T-helper 2 cell treated with Interferon-gamma antibody and Interleukin-4, amounts not matched to agents 5 μg/mL and 100 μg/mL, for 36 hours (primary cell): ENCODE results near the gene DCLK2.
"Not testable (repeated sequence)": the region's sequence is repeated elsewhere in the genome, so short reads cannot be mapped to it uniquely, and the experiment has no call there.

Experiments
- DNase-seq: peaks from one replicate; pipeline ENCODE4 v3.0.0; 2021; ENCODE audit warnings: low spot score
- H3K27ac Mint-ChIP-seq: one replicate; pipeline ENCODE4 v1.8.0; 2021; ENCODE audit warnings: mild to moderate bottlenecking, mixed read lengths
- H3K27me3 Mint-ChIP-seq: one replicate; pipeline ENCODE4 v1.8.0; 2021; ENCODE audit warnings: low read depth, mixed read lengths
- H3K36me3 Mint-ChIP-seq: one replicate; pipeline ENCODE4 v1.8.0; 2021; ENCODE audit warnings: low read depth, mixed read lengths
- H3K4me1 Mint-ChIP-seq: one replicate; pipeline ENCODE4 v1.8.0; 2021; ENCODE audit warnings: low read depth, mixed read lengths
- H3K4me3 Mint-ChIP-seq: one replicate; pipeline ENCODE4 v1.8.0; 2022; ENCODE audit warnings: mild to moderate bottlenecking, moderate library complexity, mixed read lengths
- H3K9me3 Mint-ChIP-seq: one replicate; pipeline ENCODE4 v1.8.0; 2021; ENCODE audit warnings: mixed read lengths

Gene DCLK2

DNA sequence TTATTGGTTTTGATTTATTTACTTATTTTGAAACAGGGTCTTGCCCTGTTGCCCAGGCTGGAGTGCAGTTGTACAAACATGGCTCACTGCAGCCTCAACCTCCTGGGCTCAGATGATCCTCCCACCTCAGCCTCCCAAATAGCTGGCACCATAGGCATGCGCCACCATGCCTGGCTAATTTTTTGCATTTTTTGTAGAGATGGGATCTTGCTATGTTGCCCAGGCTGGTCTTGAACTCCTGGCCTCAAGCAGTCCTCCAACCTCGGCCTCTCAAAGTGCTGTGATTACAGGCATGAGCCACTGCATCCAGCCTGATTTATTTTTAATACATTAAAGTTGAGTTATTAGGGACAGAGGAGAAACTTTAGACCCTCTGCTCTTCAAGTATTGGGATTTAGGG is 83.8 kb downstream of the DCLK2 start:
- H3K4me3 Mint-ChIP-seq, H3K9me3 Mint-ChIP-seq, H3K27ac Mint-ChIP-seq, H3K4me1 Mint-ChIP-seq, DNase-seq, H3K27me3 Mint-ChIP-seq, H3K36me3 Mint-ChIP-seq: not testable (repeated sequence)

DNA sequence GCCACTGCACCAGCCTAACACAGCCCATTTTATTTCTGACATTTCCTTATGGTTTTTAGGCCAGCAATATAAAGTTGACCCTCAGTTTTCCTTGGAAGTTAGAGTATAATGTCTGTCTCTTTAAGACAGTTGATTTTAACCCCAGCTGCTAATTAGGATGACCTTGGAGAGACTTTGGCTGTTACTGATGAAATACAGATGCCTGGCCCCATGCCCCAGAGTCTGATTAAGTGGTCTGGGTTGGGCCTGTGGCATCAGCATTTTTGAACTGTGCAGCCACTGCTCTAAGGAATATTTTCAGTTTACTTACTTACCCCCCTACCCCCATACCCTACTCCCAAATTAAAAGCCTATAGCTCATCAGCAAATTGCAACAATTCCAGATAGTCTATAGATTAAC is 85.8 kb downstream of the DCLK2 start:
- DNase-seq, result no peak
- no peaks in the 10 kb centered on the region for H3K9me3 Mint-ChIP-seq

DNA sequence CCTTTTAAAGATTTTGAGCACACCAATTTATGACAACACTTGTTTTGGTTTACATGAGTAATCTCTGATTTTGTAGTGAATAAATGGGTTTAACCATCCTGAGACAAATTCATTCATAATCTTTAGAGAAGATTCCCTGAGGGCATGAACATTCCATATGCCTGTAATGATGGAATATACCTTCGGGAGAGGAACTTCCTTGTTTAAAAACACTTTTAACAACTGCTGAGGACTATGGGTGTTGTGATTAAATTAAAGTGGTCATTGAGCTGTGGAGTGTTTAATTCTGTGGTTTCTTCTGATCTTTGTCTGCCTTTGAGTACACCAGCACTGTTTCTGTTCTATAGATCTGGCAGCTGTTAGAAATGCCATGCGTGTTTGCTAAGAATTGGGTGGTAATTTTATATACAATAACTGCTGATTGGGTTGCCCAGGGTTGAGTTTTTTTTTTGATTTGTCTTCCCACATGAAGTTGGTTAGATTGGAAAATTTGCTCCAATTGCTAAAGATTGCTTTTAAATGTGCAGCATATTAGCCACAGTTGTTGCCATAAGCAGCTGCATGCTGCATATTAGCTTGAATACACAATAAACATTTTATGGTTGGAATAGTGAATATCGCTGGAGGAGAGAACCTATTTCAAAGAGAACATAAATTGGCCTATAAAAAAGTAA is 86.8 kb downstream of the DCLK2 start:
- Mint-ChIP-seq H3K9me3 (no peaks in the 10 kb centered on the region), H3K27me3 (peaks cover 4% of the 10 kb centered on the region), H3K4me3 (no peak overlapping the region), H3K36me3 (no peaks in the 10 kb centered on the region), H3K4me1 (no peaks in the 10 kb centered on the region), H3K27ac (no peak overlapping the region)
- no peak for DNase-seq

More for the DNA sequence above, 85.8 kb downstream of the DCLK2 start:
- H3K27me3 Mint-ChIP-seq, result peaks cover 4% of the 10 kb centered on the region
- no peaks in the 10 kb centered on the region for H3K4me1 Mint-ChIP-seq
- no peak overlapping the region for H3K27ac Mint-ChIP-seq
- H3K4me3 Mint-ChIP-seq, result no peak overlapping the region
- no peaks in the 10 kb centered on the region for H3K36me3 Mint-ChIP-seq

DNA sequence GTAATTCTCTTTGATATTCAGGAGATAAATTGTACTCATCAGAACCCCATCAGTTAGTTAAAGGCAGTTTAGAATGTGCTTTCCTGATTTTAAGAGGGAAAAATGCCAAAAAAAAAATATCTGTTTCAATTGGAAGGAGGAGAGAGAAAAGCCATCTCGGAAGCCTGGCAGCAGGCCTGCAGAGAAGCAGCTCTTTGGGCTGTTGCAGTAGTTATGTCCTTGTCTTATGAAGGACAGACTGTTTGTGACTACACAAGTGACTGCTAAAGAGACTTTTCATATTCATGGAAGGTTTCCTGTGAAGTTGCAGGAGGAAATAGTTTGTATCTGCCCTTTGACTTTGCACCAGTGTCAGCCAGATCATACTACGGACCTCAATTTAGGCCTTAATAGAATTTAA is 88.8 kb downstream of the DCLK2 start:
- H3K36me3 Mint-ChIP-seq, result no peaks in the 10 kb centered on the region
- no peak overlapping the region for H3K4me3 Mint-ChIP-seq
- no peaks in the 10 kb centered on the region for H3K9me3 Mint-ChIP-seq
- H3K27me3 Mint-ChIP-seq, result no peaks in the 10 kb centered on the region
- H3K4me1 Mint-ChIP-seq, result no peaks in the 10 kb centered on the region
- no peak overlapping the region for H3K27ac Mint-ChIP-seq
- DNase-seq, result no peak

DNA sequence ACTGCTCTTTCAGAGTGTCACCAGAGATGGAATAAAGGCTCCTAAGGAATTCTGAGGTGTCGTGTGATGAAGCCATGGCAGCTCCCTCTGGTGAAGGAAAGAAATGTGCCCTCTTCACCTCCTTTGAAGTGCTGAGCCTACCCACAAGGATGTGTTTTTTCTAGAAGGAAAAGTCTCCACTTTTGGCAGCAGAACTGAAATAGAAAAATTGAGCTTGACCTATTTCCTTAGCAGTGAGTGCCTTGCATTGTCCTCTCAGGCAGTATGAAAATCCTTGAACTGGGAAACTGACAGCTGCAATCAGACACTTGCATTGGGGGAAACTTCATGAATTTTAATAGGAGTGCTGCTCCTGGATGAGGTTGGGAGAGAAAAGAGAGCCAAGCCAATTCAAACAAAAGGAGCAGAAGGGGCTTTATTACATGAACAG is 95.2 kb downstream of the DCLK2 start:
- no peak overlapping the region for H3K27ac Mint-ChIP-seq
- no peaks in the 10 kb centered on the region for H3K27me3 Mint-ChIP-seq
- no peak overlapping the region for H3K4me3 Mint-ChIP-seq
- no peaks in the 10 kb centered on the region for H3K9me3 Mint-ChIP-seq
- DNase-seq, result no peak
- H3K36me3 Mint-ChIP-seq, result no peaks in the 10 kb centered on the region
- no peaks in the 10 kb centered on the region for H3K4me1 Mint-ChIP-seq

DNA sequence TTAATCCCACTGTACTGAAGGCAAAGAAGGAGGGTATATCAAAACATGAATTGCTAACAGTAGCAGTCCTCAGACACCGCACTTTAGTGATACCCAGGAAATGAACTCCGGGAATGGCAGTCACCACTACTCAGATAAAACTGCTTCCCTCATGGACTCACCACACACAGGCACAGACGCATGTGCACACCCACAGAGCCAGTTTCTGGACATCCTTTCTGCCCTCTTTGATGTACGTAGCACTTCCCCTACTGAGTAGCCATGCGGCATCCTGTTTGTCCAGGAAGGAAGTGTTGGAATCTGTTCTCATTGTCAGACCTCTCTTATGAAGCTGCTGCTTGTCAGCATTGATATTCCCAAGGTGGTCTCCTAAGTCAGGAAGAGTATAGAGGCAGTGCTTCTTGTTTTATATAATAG is 95.7 kb downstream of the DCLK2 start:
- Mint-ChIP-seq H3K36me3 (no peaks in the 10 kb centered on the region), H3K9me3 (no peaks in the 10 kb centered on the region)

DNA sequence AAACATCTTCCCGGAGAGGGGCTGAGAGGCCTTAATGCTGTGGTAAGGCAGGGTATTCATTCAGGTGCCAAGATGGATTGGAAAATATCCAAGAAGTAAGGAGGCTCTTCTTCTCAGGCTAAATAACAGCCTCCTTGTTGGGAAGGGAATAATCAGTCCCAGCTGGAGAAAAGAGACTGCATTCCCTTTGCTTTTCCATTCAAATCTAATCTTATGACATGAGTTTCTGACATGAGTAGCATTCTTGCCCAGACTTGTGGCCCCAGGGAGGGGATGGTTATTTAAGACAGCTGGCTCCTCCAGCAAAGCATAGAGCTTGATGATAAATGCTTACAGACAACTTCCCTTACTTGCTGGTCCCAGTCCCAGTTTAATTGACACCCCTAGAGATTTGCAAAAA is 98.3 kb downstream of the DCLK2 start:
- Mint-ChIP-seq H3K27ac (no peak overlapping the region), H3K9me3 (no peaks in the 10 kb centered on the region), H3K36me3 (no peaks in the 10 kb centered on the region), H3K27me3 (peaks cover 5% of the 10 kb centered on the region), H3K4me1 (no peaks in the 10 kb centered on the region), H3K4me3 (no peak overlapping the region)
- DNase-seq, result no peak

More for the DNA sequence above, 95.7 kb downstream of the DCLK2 start:
- no peak for DNase-seq
- Mint-ChIP-seq H3K4me1 (no peaks in the 10 kb centered on the region), H3K27ac (no peak overlapping the region), H3K27me3 (no peaks in the 10 kb centered on the region), H3K4me3 (no peak overlapping the region)

DNA sequence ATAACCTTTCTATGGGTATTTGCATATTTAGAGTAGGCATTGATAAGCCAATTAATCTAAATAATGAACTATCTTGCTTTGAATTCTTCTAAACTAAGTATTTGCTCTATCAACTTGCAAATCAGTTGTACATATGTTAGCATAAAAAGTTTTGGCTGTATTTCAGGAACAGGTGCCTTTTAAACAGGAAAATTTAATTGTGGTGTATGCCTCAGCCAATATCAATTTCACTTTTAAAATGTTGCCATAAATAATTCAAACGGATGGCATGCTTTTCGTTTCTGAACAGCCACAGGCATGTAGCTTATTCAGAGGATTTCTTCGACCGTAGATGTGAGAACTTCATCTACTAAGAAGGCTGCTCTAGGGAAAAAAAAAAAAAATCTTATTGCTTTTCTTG is 99.9 kb downstream of the DCLK2 start:
- no peaks in the 10 kb centered on the region for H3K9me3 Mint-ChIP-seq
- no peak overlapping the region for H3K4me3 Mint-ChIP-seq
- no peak overlapping the region for H3K27ac Mint-ChIP-seq
- H3K36me3 Mint-ChIP-seq, result no peaks in the 10 kb centered on the region
- H3K27me3 Mint-ChIP-seq, result peaks cover 5% of the 10 kb centered on the region
- no peak for DNase-seq
- no peaks in the 10 kb centered on the region for H3K4me1 Mint-ChIP-seq

DNA sequence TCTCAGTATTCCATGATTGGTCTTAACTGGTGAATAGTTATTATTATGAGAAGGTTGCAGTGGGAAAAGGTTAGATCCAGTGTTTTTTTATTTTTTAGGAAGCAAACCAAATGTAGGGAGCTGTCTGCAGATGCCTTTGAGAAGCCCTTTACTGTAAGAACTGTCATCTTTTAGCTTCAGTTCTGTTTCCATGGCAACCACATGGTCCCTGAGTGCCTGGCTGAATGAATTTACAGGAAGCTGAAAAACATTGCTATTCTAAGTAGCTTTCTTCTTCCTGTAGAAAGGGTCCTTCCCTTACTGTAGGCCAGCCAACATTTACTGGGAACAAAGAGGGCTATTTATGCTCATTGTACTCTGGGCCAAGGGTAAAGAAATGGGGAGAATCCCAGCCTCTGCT is 103.3 kb downstream of the DCLK2 start:
- DNase-seq, result no peak
- no peaks in the 10 kb centered on the region for H3K9me3 Mint-ChIP-seq
- H3K4me1 Mint-ChIP-seq, result no peaks in the 10 kb centered on the region
- no peaks in the 10 kb centered on the region for H3K36me3 Mint-ChIP-seq
- H3K27ac Mint-ChIP-seq, result no peak overlapping the region
- H3K27me3 Mint-ChIP-seq, result peaks cover 5% of the 10 kb centered on the region
- H3K4me3 Mint-ChIP-seq, result no peak overlapping the region

DNA sequence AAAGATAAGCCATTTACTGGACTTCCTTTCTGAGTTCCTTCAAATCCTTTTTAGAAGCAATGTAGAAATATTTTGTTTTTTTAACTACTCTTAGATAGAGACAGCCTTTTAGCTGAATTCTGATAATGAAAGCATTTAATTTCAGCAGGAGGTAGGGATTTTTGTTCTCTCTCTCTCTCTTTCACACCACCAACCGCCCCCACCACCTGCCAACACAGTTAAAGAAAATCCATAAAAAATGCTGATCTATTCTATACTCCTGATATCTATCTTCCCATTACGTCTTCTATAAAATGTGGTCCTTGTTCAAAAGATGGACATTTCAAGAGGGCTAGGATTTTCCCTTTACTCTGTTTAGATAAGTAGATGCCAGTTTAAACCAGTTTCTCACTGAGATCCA is 104.5 kb downstream of the DCLK2 start:
- H3K27me3 Mint-ChIP-seq, result peaks cover 5% of the 10 kb centered on the region
- no peak overlapping the region for H3K4me3 Mint-ChIP-seq
- H3K9me3 Mint-ChIP-seq, result no peaks in the 10 kb centered on the region
- no peaks in the 10 kb centered on the region for H3K4me1 Mint-ChIP-seq
- no peak overlapping the region for H3K27ac Mint-ChIP-seq
- DNase-seq, result no peak
- no peaks in the 10 kb centered on the region for H3K36me3 Mint-ChIP-seq

DNA sequence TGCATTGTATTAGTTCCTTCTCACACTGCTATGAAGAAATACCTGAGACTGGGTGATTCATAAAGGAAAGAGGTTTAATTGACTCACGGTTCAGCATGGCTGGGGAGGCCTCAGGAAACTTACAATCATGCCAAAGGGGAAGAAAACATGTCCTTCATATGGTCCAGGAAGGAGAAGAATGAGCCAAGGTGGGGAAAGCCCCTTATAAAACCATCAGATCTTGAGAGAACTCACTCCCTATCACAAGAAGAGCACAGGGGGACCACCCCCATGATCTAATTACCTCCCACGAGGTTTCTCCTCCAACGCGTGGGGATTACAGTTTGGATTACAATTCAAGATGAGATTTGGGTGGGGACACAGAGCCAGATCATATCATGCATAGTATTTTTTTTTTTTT is 106.8 kb downstream of the DCLK2 start:
- not testable (repeated sequence) for H3K9me3 Mint-ChIP-seq, H3K27ac Mint-ChIP-seq

DNA sequence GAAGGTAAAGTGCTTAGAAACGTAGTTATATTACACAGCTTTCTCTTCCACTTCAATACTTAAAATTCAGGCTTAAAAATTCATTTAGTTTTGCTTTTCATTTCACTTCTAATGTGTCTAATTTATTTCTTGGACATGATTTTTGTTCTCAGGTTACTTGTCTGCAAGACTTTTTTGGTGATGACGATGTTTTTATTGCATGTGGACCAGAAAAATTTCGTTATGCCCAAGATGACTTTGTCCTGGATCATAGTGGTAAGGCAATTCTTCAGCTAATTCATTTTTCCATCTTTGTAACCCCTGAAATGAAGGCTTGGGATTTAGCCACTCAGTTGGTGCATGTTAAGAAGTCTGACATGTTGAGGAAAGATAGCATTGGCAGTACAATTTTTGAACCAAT is 114.7 kb downstream of the DCLK2 start:
- Mint-ChIP-seq H3K9me3 (no peaks in the 10 kb centered on the region), H3K27ac (no peak overlapping the region), H3K27me3 (peaks cover 3% of the 10 kb centered on the region), H3K36me3 (no peaks in the 10 kb centered on the region), H3K4me1 (no peaks in the 10 kb centered on the region), H3K4me3 (no peak overlapping the region)
- no peak for DNase-seq

More for the DNA sequence above, 106.8 kb downstream of the DCLK2 start:
- not testable (repeated sequence) for DNase-seq, H3K4me3 Mint-ChIP-seq, H3K36me3 Mint-ChIP-seq, H3K4me1 Mint-ChIP-seq, H3K27me3 Mint-ChIP-seq

DNA sequence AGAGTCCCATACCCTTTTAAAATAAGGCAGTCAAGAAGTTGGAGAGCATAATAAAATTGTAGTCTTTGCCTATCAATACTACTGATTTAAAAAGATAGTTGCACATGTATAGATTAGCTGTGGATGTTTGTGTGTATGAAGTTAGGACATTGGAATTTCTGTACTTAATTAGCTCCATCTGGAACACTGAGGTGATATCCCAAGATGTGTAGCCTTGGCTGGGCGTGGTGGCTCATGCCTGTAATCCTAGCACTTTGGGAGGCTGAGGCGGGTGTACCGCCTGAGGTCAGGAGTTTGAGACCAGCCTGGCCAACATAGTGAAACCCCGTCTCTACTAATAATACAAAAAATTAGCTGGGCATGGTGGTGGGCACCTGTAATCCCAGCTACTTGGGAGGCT is 119.0 kb downstream of the DCLK2 start:
- not testable (repeated sequence) for H3K9me3 Mint-ChIP-seq, H3K4me3 Mint-ChIP-seq, H3K27ac Mint-ChIP-seq, H3K4me1 Mint-ChIP-seq, H3K27me3 Mint-ChIP-seq, DNase-seq, H3K36me3 Mint-ChIP-seq

DNA sequence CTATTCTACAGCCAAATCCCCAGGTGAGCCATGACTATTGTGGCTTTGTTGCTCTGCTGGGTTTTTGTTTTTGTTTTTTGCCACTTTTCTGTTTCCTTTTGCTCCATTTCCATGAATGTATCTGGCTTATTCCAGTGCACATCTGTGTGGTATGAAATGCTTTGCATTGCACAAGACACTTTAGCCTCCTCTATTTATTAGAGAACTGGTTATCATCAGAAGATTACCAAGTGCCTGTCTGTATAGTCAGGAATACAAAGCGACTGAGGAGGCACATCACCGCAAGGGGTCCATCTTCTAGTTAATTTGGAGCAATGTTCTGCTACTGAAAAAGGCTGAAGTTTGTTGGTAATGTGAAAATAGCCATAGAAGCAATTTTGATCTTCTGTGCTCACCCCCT is 120.8 kb downstream of the DCLK2 start:
- Mint-ChIP-seq H3K9me3 (no peaks in the 10 kb centered on the region), H3K4me1 (no peaks in the 10 kb centered on the region)

DNA sequence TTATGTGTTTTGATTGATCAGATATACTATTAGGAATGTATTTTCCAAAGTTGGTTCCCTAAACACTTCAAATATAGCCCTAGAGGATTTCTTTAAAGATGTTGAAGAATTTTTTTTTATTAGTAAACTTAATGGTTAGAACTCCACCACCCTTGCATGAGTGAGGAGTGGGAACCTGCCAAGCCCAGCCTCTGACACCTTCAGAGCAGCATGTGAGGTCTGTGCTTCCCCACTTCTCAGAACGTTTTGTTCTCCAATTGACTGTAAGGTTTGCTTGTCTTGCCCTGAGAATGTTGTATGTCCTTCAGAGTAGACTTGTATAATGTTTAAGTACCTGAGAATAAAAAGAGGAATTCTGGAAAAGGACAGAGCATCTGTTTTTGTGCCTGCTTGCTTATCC is 126.8 kb downstream of the DCLK2 start:
- H3K27me3 Mint-ChIP-seq, result peaks cover 16% of the 10 kb centered on the region
- DNase-seq, result no peak
- no peak overlapping the region for H3K4me3 Mint-ChIP-seq
- H3K36me3 Mint-ChIP-seq, result no peaks in the 10 kb centered on the region
- no peaks in the 10 kb centered on the region for H3K4me1 Mint-ChIP-seq
- H3K9me3 Mint-ChIP-seq, result no peaks in the 10 kb centered on the region
- no peak overlapping the region for H3K27ac Mint-ChIP-seq

More for the DNA sequence above, 120.8 kb downstream of the DCLK2 start:
- H3K36me3 Mint-ChIP-seq, result no peaks in the 10 kb centered on the region
- DNase-seq, result no peak
- H3K27ac Mint-ChIP-seq, result no peak overlapping the region
- H3K4me3 Mint-ChIP-seq, result no peak overlapping the region
- H3K27me3 Mint-ChIP-seq, result peaks cover 16% of the 10 kb centered on the region
